Loucy (cell line): ENCODE data around the gene GALNT10.

Experiments
- EZH2phosphoT487 ChIP-seq: fragments of 200-600 bp; IDR thresholded peaks from 2 replicates; pipeline ENCODE4 v1.6.1; 2018; ENCODE audit warnings: antibody characterized with exemption, mild to moderate bottlenecking, moderate library complexity, borderline replicate concordance
- TF ChIP-seq, protein P1 (sequence below): fragments of 200-600 bp; sonication (generic); conservative IDR thresholded peaks from 2 replicates; pipeline ENCODE4 v1.5.1; 2014; ENCODE audit warnings: mild to moderate bottlenecking, antibody characterized with exemption, low read length

DNA sequence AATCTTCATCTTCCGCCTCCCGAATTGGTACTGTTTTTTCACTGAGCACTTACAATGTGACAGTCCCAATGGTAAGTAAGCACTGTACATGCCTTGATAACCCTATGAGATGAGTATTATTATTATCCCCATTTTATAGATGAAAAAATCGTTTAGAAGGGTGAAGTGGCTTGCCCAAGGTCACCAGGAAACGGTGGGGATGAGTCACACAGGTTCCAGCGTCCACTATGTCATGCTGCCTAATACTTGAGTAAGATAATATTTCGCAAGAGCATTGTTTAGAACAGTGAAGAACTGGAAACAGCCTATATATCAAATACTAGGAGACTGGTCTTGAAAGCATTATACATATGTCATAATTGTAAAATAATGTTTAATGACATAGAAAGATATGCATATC lies 274.6 kb downstream of the GALNT10 start:
- TF ChIP-seq, protein P1, sequence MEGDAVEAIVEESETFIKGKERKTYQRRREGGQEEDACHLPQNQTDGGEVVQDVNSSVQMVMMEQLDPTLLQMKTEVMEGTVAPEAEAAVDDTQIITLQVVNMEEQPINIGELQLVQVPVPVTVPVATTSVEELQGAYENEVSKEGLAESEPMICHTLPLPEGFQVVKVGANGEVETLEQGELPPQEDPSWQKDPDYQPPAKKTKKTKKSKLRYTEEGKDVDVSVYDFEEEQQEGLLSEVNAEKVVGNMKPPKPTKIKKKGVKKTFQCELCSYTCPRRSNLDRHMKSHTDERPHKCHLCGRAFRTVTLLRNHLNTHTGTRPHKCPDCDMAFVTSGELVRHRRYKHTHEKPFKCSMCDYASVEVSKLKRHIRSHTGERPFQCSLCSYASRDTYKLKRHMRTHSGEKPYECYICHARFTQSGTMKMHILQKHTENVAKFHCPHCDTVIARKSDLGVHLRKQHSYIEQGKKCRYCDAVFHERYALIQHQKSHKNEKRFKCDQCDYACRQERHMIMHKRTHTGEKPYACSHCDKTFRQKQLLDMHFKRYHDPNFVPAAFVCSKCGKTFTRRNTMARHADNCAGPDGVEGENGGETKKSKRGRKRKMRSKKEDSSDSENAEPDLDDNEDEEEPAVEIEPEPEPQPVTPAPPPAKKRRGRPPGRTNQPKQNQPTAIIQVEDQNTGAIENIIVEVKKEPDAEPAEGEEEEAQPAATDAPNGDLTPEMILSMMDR: no peak
- TF ChIP-seq EZH2phosphoT487: no peak
